ENCODE measurements around the gene GARNL3.

- TF ChIP-seq CTCF (conservative IDR thresholded peaks at IDR 0.05; ENCODE audit: low read depth, low read length) (no peak), EZH2phosphoT487 (IDR thresholded peaks at IDR 0.05; ENCODE audit: borderline replicate concordance, low read length) (no peak)
These were observed 85.0 kb downstream of the GARNL3 start for GRCh38 chr9:127349483-127350113.

Data from PC-3 (cell line).